ENCODE results near the gene HSP90AB1. TPM values are rescaled to one million over a fixed set of nuclear protein-coding genes. Genes with fewer than 3 reads are reported as not detected.

The HSP90AB1 gene
- total and polyA plus RNA-seq, 2 experiments from 2014 or later, result 440 to 891 TPM

GRCh38 chr6:44265722-44266233, 18.9 kb downstream of the HSP90AB1 start:
- Histone ChIP-seq H3K27ac (peak overlapping the region; percentile 41), H2AFZ (peak overlapping the region; percentile 27), H3K36me3 (replicated peaks; ENCODE audit: insufficient read depth, low read depth) (no peaks in the 10 kb centered on the region), H3K79me2 (peaks cover 27% of the 10 kb centered on the region), H3K9me3 (ENCODE audit: low read depth) (no peaks in the 10 kb centered on the region), H3K4me1 (ENCODE audit: insufficient read depth) (peaks cover 23% of the 10 kb centered on the region), H4K20me1 (ENCODE audit: insufficient read depth, poor library complexity, severe bottlenecking) (peaks cover 10% of the 10 kb centered on the region), H3K4me3 (no peak overlapping the region), H3K4me2 (peak overlapping the region; percentile 98), H3K9me2 (replicated peaks; ENCODE audit: insufficient read depth) (no peaks in the 10 kb centered on the region), H3K27me3 (peaks cover 20% of the 10 kb centered on the region)
- WGBS (ENCODE audit: low lambda C conversion rate, missing lambda C conversion rate), result 73% methylated on average over 17 of the region's 17 CpGs
- no peak for TF ChIP-seq CTCF (IDR thresholded peaks at IDR 0.05; ENCODE audit: poor library complexity)
- TF ChIP-seq EZH2phosphoT487 (IDR thresholded peaks at IDR 0.05; ENCODE audit: low read depth, severe bottlenecking, unreplicated experiment), result no peak
- no peak for TF ChIP-seq EZH2 (IDR thresholded peaks at IDR 0.05; ENCODE audit: borderline replicate concordance)
- DNase-seq (ENCODE audit: low spot score), result no peak

- WGBS (ENCODE audit: low lambda C conversion rate, missing lambda C conversion rate), result 88% methylated on average over 3 of the region's 3 CpGs
- no peak overlapping the region for H2AFZ ChIP-seq
- peaks cover 10% of the 10 kb centered on the region for H4K20me1 ChIP-seq (ENCODE audit: insufficient read depth, poor library complexity, severe bottlenecking)
- peaks cover 25% of the 10 kb centered on the region for H3K27me3 ChIP-seq
- peaks cover 27% of the 10 kb centered on the region for H3K79me2 ChIP-seq
- H3K36me3 ChIP-seq (replicated peaks; ENCODE audit: insufficient read depth, low read depth), result no peaks in the 10 kb centered on the region
- H3K9me2 ChIP-seq (replicated peaks; ENCODE audit: insufficient read depth), result no peaks in the 10 kb centered on the region
- TF ChIP-seq CTCF (IDR thresholded peaks at IDR 0.05; ENCODE audit: poor library complexity), result no peak
- H3K4me1 ChIP-seq (ENCODE audit: insufficient read depth), result peaks cover 23% of the 10 kb centered on the region
- DNase-seq (ENCODE audit: low spot score), result no peak
- no peaks in the 10 kb centered on the region for H3K9me3 ChIP-seq (ENCODE audit: low read depth)
- no peak overlapping the region for H3K4me2 ChIP-seq
- no peak overlapping the region for H3K4me3 ChIP-seq
- H3K27ac ChIP-seq, result no peak overlapping the region
Observed at GRCh38 chr6:44266347-44266746, 19.4 kb downstream of the HSP90AB1 start.

GRCh38 chr6:44267252-44267651, 20.4 kb downstream of the HSP90AB1 start:
- peaks cover 23% of the 10 kb centered on the region for H3K79me2 ChIP-seq
- WGBS (ENCODE audit: low lambda C conversion rate, missing lambda C conversion rate), result 69% methylated on average over 10 of the region's 10 CpGs
- no peak overlapping the region for H3K4me3 ChIP-seq
- peaks cover 10% of the 10 kb centered on the region for H4K20me1 ChIP-seq (ENCODE audit: insufficient read depth, poor library complexity, severe bottlenecking)
- no peak for DNase-seq (ENCODE audit: low spot score)
- no peaks in the 10 kb centered on the region for H3K9me3 ChIP-seq (ENCODE audit: low read depth)
- peaks cover 34% of the 10 kb centered on the region for H3K27me3 ChIP-seq
- H3K4me2 ChIP-seq, result no peak overlapping the region
- H3K27ac ChIP-seq, result no peak overlapping the region
- H3K36me3 ChIP-seq (replicated peaks; ENCODE audit: insufficient read depth, low read depth), result no peaks in the 10 kb centered on the region
- H2AFZ ChIP-seq, result no peak overlapping the region
- no peak for TF ChIP-seq EZH2phosphoT487 (IDR thresholded peaks at IDR 0.05; ENCODE audit: low read depth, severe bottlenecking, unreplicated experiment)
- no peak for TF ChIP-seq CTCF (IDR thresholded peaks at IDR 0.05; ENCODE audit: poor library complexity)
- TF ChIP-seq EZH2 (IDR thresholded peaks at IDR 0.05; ENCODE audit: borderline replicate concordance), result no peak
- no peaks in the 10 kb centered on the region for H3K9me2 ChIP-seq (replicated peaks; ENCODE audit: insufficient read depth)
- peaks cover 23% of the 10 kb centered on the region for H3K4me1 ChIP-seq (ENCODE audit: insufficient read depth)

Data from hepatocyte (in vitro differentiated cells).